Stimulated activated effector memory CD8-positive, alpha-beta T cell treated with anti-CD3 and anti-CD28 coated beads, Interleukin-12 subunit alpha, Interleukin-12 subunit beta, amount 100 ng/mL, for 72 hours (primary cell): ENCODE results near the gene ABI3BP.
A peak's percentile ranks its signal among the peaks of the same experiment; 100 is the strongest.

Source experiments
- ATAC-seq: fragments of 150-1000 bp; cut with Tn5 transposase; 2 replicates; pipeline ENCODE4 v1.10.0; 2021
- DNase-seq, 2 donors: peaks; one replicate each; pipeline ENCODE4 v3.0.0; 2021 to 2022; ENCODE audit warnings: low spot score in 2 of 2
- H3K27ac Mint-ChIP-seq: one replicate; pipeline ENCODE4 v1.8.0; 2022; ENCODE audit warnings: mild to moderate bottlenecking, mixed read lengths
- H3K36me3 Mint-ChIP-seq: one replicate; pipeline ENCODE4 v1.8.0; 2022; ENCODE audit warnings: mild to moderate bottlenecking, mixed read lengths
- H3K4me1 Mint-ChIP-seq: one replicate; pipeline ENCODE4 v1.8.0; 2022; ENCODE audit warnings: mixed read lengths
- H3K4me3 Mint-ChIP-seq: one replicate; pipeline ENCODE4 v1.8.0; 2022; ENCODE audit warnings: mild to moderate bottlenecking, mixed read lengths
- H3K9me3 Mint-ChIP-seq: one replicate; pipeline ENCODE4 v1.8.0; 2022; ENCODE audit warnings: mixed read lengths

ABI3BP gene

GRCh38 chr3:100748220-100748619, 245.0 kb downstream of the ABI3BP start:
- Mint-ChIP-seq H3K4me3 (no peak overlapping the region), H3K4me1 (peaks cover 4% of the 10 kb centered on the region), H3K27ac (no peak overlapping the region), H3K36me3 (peaks cover 100% of the 10 kb centered on the region), H3K9me3 (no peaks in the 10 kb centered on the region)
- ATAC-seq (no peak), DNase-seq (no peak)

- no peak for ATAC-seq
- no peaks in the 10 kb centered on the region for H3K4me1 Mint-ChIP-seq
- H3K9me3 Mint-ChIP-seq: no peaks in the 10 kb centered on the region
- no peak overlapping the region for H3K27ac Mint-ChIP-seq
- peaks cover 100% of the 10 kb centered on the region for H3K36me3 Mint-ChIP-seq
- no peak for DNase-seq
- H3K4me3 Mint-ChIP-seq: no peak overlapping the region
These were observed 247.1 kb downstream of the ABI3BP start for GRCh38 chr3:100746092-100746491.

GRCh38 chr3:100745617-100746016, 247.6 kb downstream of the ABI3BP start:
- peaks cover 100% of the 10 kb centered on the region for H3K36me3 Mint-ChIP-seq
- H3K9me3 Mint-ChIP-seq: no peaks in the 10 kb centered on the region
- ATAC-seq: no peak
- H3K27ac Mint-ChIP-seq: no peak overlapping the region
- no peak overlapping the region for H3K4me3 Mint-ChIP-seq
- DNase-seq: no peak
- no peaks in the 10 kb centered on the region for H3K4me1 Mint-ChIP-seq

- Mint-ChIP-seq H3K4me3 (no peak overlapping the region), H3K36me3 (peaks cover 100% of the 10 kb centered on the region), H3K27ac (no peak overlapping the region), H3K9me3 (no peaks in the 10 kb centered on the region), H3K4me1 (peaks cover 7% of the 10 kb centered on the region)
- DNase-seq (no peak), ATAC-seq (no peak)
These were observed 248.6 kb downstream of the ABI3BP start for GRCh38 chr3:100744671-100745070.

GRCh38 chr3:100743535-100743934, 249.7 kb downstream of the ABI3BP start:
- Mint-ChIP-seq H3K9me3 (no peaks in the 10 kb centered on the region), H3K36me3 (peaks cover 100% of the 10 kb centered on the region), H3K4me3 (no peak overlapping the region), H3K4me1 (peaks cover 7% of the 10 kb centered on the region), H3K27ac (no peak overlapping the region)
- no peak for ATAC-seq
- no peak for DNase-seq

- H3K36me3 Mint-ChIP-seq: peaks cover 100% of the 10 kb centered on the region
- H3K4me3 Mint-ChIP-seq: no peak overlapping the region
- no peaks in the 10 kb centered on the region for H3K9me3 Mint-ChIP-seq
- ATAC-seq (peak; percentile 100), DNase-seq (no peak)
- peak overlapping the region; percentile 65 for H3K27ac Mint-ChIP-seq
- peaks cover 13% of the 10 kb centered on the region for H3K4me1 Mint-ChIP-seq
These were observed 253.0 kb downstream of the ABI3BP start for GRCh38 chr3:100740207-100740606.

GRCh38 chr3:100737334-100737733, 255.9 kb downstream of the ABI3BP start:
- H3K27ac Mint-ChIP-seq: peak overlapping the region; percentile 64

GRCh38 chr3:100732435-100732834, 260.8 kb downstream of the ABI3BP start:
- no peak overlapping the region for H3K4me3 Mint-ChIP-seq
- H3K27ac Mint-ChIP-seq: no peak overlapping the region
- H3K4me1 Mint-ChIP-seq: peaks cover 20% of the 10 kb centered on the region
- H3K9me3 Mint-ChIP-seq: no peaks in the 10 kb centered on the region
- peaks cover 100% of the 10 kb centered on the region for H3K36me3 Mint-ChIP-seq
- ATAC-seq (no peak), DNase-seq (no peak)

More at GRCh38 chr3:100737334-100737733, 255.9 kb downstream of the ABI3BP start:
- Mint-ChIP-seq H3K4me1 (peaks cover 26% of the 10 kb centered on the region), H3K4me3 (no peak overlapping the region), H3K9me3 (no peaks in the 10 kb centered on the region), H3K36me3 (peaks cover 100% of the 10 kb centered on the region)
- ATAC-seq (no peak), DNase-seq (no peak)

- H3K4me3 Mint-ChIP-seq: no peak overlapping the region
These were observed 262.7 kb downstream of the ABI3BP start for GRCh38 chr3:100730524-100730923.

GRCh38 chr3:100726706-100727105, 266.5 kb downstream of the ABI3BP start:
- Mint-ChIP-seq H3K27ac (no peak overlapping the region), H3K4me3 (no peak overlapping the region), H3K4me1 (peaks cover 6% of the 10 kb centered on the region), H3K36me3 (peaks cover 99% of the 10 kb centered on the region), H3K9me3 (no peaks in the 10 kb centered on the region)
- no peak for ATAC-seq
- DNase-seq: no peak

More at GRCh38 chr3:100730524-100730923, 262.7 kb downstream of the ABI3BP start:
- H3K36me3 Mint-ChIP-seq: peaks cover 100% of the 10 kb centered on the region
- no peak for DNase-seq
- peaks cover 19% of the 10 kb centered on the region for H3K4me1 Mint-ChIP-seq
- no peak for ATAC-seq
- H3K27ac Mint-ChIP-seq: no peak overlapping the region
- H3K9me3 Mint-ChIP-seq: no peaks in the 10 kb centered on the region

GRCh38 chr3:100725935-100726513, 267.2 kb downstream of the ABI3BP start:
- Mint-ChIP-seq H3K4me3 (no peak overlapping the region), H3K9me3 (no peaks in the 10 kb centered on the region), H3K36me3 (peaks cover 99% of the 10 kb centered on the region), H3K4me1 (peaks cover 6% of the 10 kb centered on the region), H3K27ac (peak overlapping the region; percentile 70)
- ATAC-seq (no peak), DNase-seq (no peak)

GRCh38 chr3:100720426-100720825, 272.8 kb downstream of the ABI3BP start:
- Mint-ChIP-seq H3K9me3 (no peaks in the 10 kb centered on the region), H3K27ac (no peak overlapping the region), H3K4me1 (peaks cover 31% of the 10 kb centered on the region), H3K36me3 (peaks cover 99% of the 10 kb centered on the region), H3K4me3 (no peak overlapping the region)
- ATAC-seq: no peak
- no peak for DNase-seq

- Mint-ChIP-seq H3K36me3 (peaks cover 99% of the 10 kb centered on the region), H3K9me3 (no peaks in the 10 kb centered on the region), H3K4me1 (peaks cover 40% of the 10 kb centered on the region), H3K4me3 (no peak overlapping the region), H3K27ac (no peak overlapping the region)
- DNase-seq (no peak), ATAC-seq (no peak)
These were observed 274.1 kb downstream of the ABI3BP start for GRCh38 chr3:100719136-100719535.

GRCh38 chr3:100717637-100718487, 275.4 kb downstream of the ABI3BP start:
- DNase-seq: no peak
- H3K27ac Mint-ChIP-seq: peak overlapping the region; percentile 71
- no peak overlapping the region for H3K4me3 Mint-ChIP-seq
- H3K4me1 Mint-ChIP-seq: peaks cover 53% of the 10 kb centered on the region
- H3K9me3 Mint-ChIP-seq: no peaks in the 10 kb centered on the region
- H3K36me3 Mint-ChIP-seq: peaks cover 100% of the 10 kb centered on the region
- no peak for ATAC-seq

- no peak overlapping the region for H3K4me3 Mint-ChIP-seq
- peaks cover 100% of the 10 kb centered on the region for H3K36me3 Mint-ChIP-seq
- H3K4me1 Mint-ChIP-seq: peaks cover 61% of the 10 kb centered on the region
- no peaks in the 10 kb centered on the region for H3K9me3 Mint-ChIP-seq
- ATAC-seq (no peak), DNase-seq (no peak)
- H3K27ac Mint-ChIP-seq: peak overlapping the region; percentile 71
These were observed 276.2 kb downstream of the ABI3BP start for GRCh38 chr3:100717063-100717462.

GRCh38 chr3:100715176-100715575, 278.0 kb downstream of the ABI3BP start:
- ATAC-seq (peak; percentile 52), DNase-seq (no peak)
- H3K36me3 Mint-ChIP-seq: peaks cover 99% of the 10 kb centered on the region
- H3K9me3 Mint-ChIP-seq: peaks cover 3% of the 10 kb centered on the region
- no peak overlapping the region for H3K27ac Mint-ChIP-seq
- no peak overlapping the region for H3K4me3 Mint-ChIP-seq
- peaks cover 77% of the 10 kb centered on the region for H3K4me1 Mint-ChIP-seq
